Measurements from ENCODE around the gene COL4A3.

Gene COL4A3

GRCh38 chr2:227301523-227301922 is 137.1 kb downstream of the COL4A3 start:
- no peaks in the 10 kb centered on the region for H3K4me1 ChIP-seq (ENCODE audit: control insufficient read depth in 1 of 2, insufficient read depth in 2 of 2, low read length in 2 of 2)
- no peaks in the 10 kb centered on the region for H3K9me3 ChIP-seq (ENCODE audit: control insufficient read depth in 1 of 2, low read length in 2 of 2)
- H3K36me3 ChIP-seq (ENCODE audit: control insufficient read depth in 1 of 2, insufficient read depth in 2 of 2, low read length in 2 of 2), result no peaks in the 10 kb centered on the region
- no peak overlapping the region for H3K27ac ChIP-seq (ENCODE audit: low read length)
- no peak overlapping the region for H3K4me3 ChIP-seq (ENCODE audit: low read depth in 1 of 2, low read length in 2 of 2)
- H3K27me3 ChIP-seq (ENCODE audit: low read depth, low read length), result no peaks in the 10 kb centered on the region

GRCh38 chr2:227308784-227309183 is 144.4 kb downstream of the COL4A3 start:
- H3K36me3 ChIP-seq (ENCODE audit: control insufficient read depth in 1 of 2, insufficient read depth in 2 of 2, low read length in 2 of 2), result no peaks in the 10 kb centered on the region
- H3K9me3 ChIP-seq (ENCODE audit: control insufficient read depth in 1 of 2, low read length in 2 of 2), result no peaks in the 10 kb centered on the region
- no peak overlapping the region for H3K27ac ChIP-seq (ENCODE audit: low read length)
- no peaks in the 10 kb centered on the region for H3K27me3 ChIP-seq (ENCODE audit: low read depth, low read length)
- H3K4me1 ChIP-seq (ENCODE audit: control insufficient read depth in 1 of 2, insufficient read depth in 2 of 2, low read length in 2 of 2), result no peaks in the 10 kb centered on the region
- H3K4me3 ChIP-seq (ENCODE audit: low read depth in 1 of 2, low read length in 2 of 2), result no peak overlapping the region

- no peaks in the 10 kb centered on the region for H3K27me3 ChIP-seq (ENCODE audit: low read depth, low read length)
- H3K27ac ChIP-seq (ENCODE audit: low read length), result no peak overlapping the region
- no peaks in the 10 kb centered on the region for H3K4me1 ChIP-seq (ENCODE audit: control insufficient read depth in 1 of 2, insufficient read depth in 2 of 2, low read length in 2 of 2)
- H3K9me3 ChIP-seq (ENCODE audit: control insufficient read depth in 1 of 2, low read length in 2 of 2), result no peaks in the 10 kb centered on the region
- no peaks in the 10 kb centered on the region for H3K36me3 ChIP-seq (ENCODE audit: control insufficient read depth in 1 of 2, insufficient read depth in 2 of 2, low read length in 2 of 2)
- H3K4me3 ChIP-seq (ENCODE audit: low read depth in 1 of 2, low read length in 2 of 2), result no peak overlapping the region
These were observed 146.3 kb downstream of the COL4A3 start for GRCh38 chr2:227310756-227311110.

- Histone ChIP-seq H3K4me1 (ENCODE audit: control insufficient read depth in 1 of 2, insufficient read depth in 2 of 2, low read length in 2 of 2) (no peaks in the 10 kb centered on the region), H3K4me3 (ENCODE audit: low read depth in 1 of 2, low read length in 2 of 2) (no peak overlapping the region), H3K27ac (ENCODE audit: low read length) (no peak overlapping the region), H3K27me3 (ENCODE audit: low read depth, low read length) (no peaks in the 10 kb centered on the region), H3K36me3 (ENCODE audit: control insufficient read depth in 1 of 2, insufficient read depth in 2 of 2, low read length in 2 of 2) (no peaks in the 10 kb centered on the region), H3K9me3 (ENCODE audit: control insufficient read depth in 1 of 2, low read length in 2 of 2) (no peaks in the 10 kb centered on the region)
These were observed 147.6 kb downstream of the COL4A3 start for GRCh38 chr2:227311861-227312506.

- Histone ChIP-seq H3K27ac (ENCODE audit: low read length) (no peak overlapping the region), H3K36me3 (ENCODE audit: control insufficient read depth in 1 of 2, insufficient read depth in 2 of 2, low read length in 2 of 2) (no peaks in the 10 kb centered on the region), H3K27me3 (ENCODE audit: low read depth, low read length) (no peaks in the 10 kb centered on the region), H3K9me3 (ENCODE audit: control insufficient read depth in 1 of 2, low read length in 2 of 2) (no peaks in the 10 kb centered on the region), H3K4me3 (ENCODE audit: low read depth in 1 of 2, low read length in 2 of 2) (no peak overlapping the region), H3K4me1 (ENCODE audit: control insufficient read depth in 1 of 2, insufficient read depth in 2 of 2, low read length in 2 of 2) (no peaks in the 10 kb centered on the region)
These were observed 148.2 kb downstream of the COL4A3 start for GRCh38 chr2:227312579-227312978.

- no peaks in the 10 kb centered on the region for H3K9me3 ChIP-seq (ENCODE audit: control insufficient read depth in 1 of 2, low read length in 2 of 2)
- no peaks in the 10 kb centered on the region for H3K36me3 ChIP-seq (ENCODE audit: control insufficient read depth in 1 of 2, insufficient read depth in 2 of 2, low read length in 2 of 2)
- no peaks in the 10 kb centered on the region for H3K4me1 ChIP-seq (ENCODE audit: control insufficient read depth in 1 of 2, insufficient read depth in 2 of 2, low read length in 2 of 2)
- H3K27ac ChIP-seq (ENCODE audit: low read length), result no peak overlapping the region
- no peaks in the 10 kb centered on the region for H3K27me3 ChIP-seq (ENCODE audit: low read depth, low read length)
- no peak overlapping the region for H3K4me3 ChIP-seq (ENCODE audit: low read depth in 1 of 2, low read length in 2 of 2)
These were observed 148.9 kb downstream of the COL4A3 start for GRCh38 chr2:227313310-227313709.

GRCh38 chr2:227317834-227318233 is 153.4 kb downstream of the COL4A3 start:
- Histone ChIP-seq H3K4me3 (ENCODE audit: low read depth in 1 of 2, low read length in 2 of 2) (no peak overlapping the region), H3K4me1 (ENCODE audit: control insufficient read depth in 1 of 2, insufficient read depth in 2 of 2, low read length in 2 of 2) (no peaks in the 10 kb centered on the region), H3K27ac (ENCODE audit: low read length) (no peak overlapping the region), H3K36me3 (ENCODE audit: control insufficient read depth in 1 of 2, insufficient read depth in 2 of 2, low read length in 2 of 2) (no peaks in the 10 kb centered on the region), H3K9me3 (ENCODE audit: control insufficient read depth in 1 of 2, low read length in 2 of 2) (no peaks in the 10 kb centered on the region), H3K27me3 (ENCODE audit: low read depth, low read length) (no peaks in the 10 kb centered on the region)

- Histone ChIP-seq H3K27ac (ENCODE audit: low read length) (no peak overlapping the region), H3K36me3 (ENCODE audit: control insufficient read depth in 1 of 2, insufficient read depth in 2 of 2, low read length in 2 of 2) (no peaks in the 10 kb centered on the region), H3K4me1 (ENCODE audit: control insufficient read depth in 1 of 2, insufficient read depth in 2 of 2, low read length in 2 of 2) (peaks cover 0 to 5% of the 10 kb centered on the region in 2 donors), H3K9me3 (ENCODE audit: control insufficient read depth in 1 of 2, low read length in 2 of 2) (no peaks in the 10 kb centered on the region), H3K4me3 (ENCODE audit: low read depth in 1 of 2, low read length in 2 of 2) (no peak overlapping the region), H3K27me3 (ENCODE audit: low read depth, low read length) (no peaks in the 10 kb centered on the region)
These were observed 156.1 kb downstream of the COL4A3 start for GRCh38 chr2:227320305-227321094.

- H3K27me3 ChIP-seq (ENCODE audit: low read depth, low read length), result no peaks in the 10 kb centered on the region
- peaks cover 2 to 18% of the 10 kb centered on the region in 2 donors for H3K4me1 ChIP-seq (ENCODE audit: control insufficient read depth in 1 of 2, insufficient read depth in 2 of 2, low read length in 2 of 2)
- no peak overlapping the region for H3K4me3 ChIP-seq (ENCODE audit: low read depth in 1 of 2, low read length in 2 of 2)
- no peak overlapping the region for H3K27ac ChIP-seq (ENCODE audit: low read length)
- no peaks in the 10 kb centered on the region for H3K36me3 ChIP-seq (ENCODE audit: control insufficient read depth in 1 of 2, insufficient read depth in 2 of 2, low read length in 2 of 2)
- H3K9me3 ChIP-seq (ENCODE audit: control insufficient read depth in 1 of 2, low read length in 2 of 2), result no peaks in the 10 kb centered on the region
These were observed 158.2 kb downstream of the COL4A3 start for GRCh38 chr2:227322530-227323205.

GRCh38 chr2:227323818-227324217 is 159.4 kb downstream of the COL4A3 start:
- no peaks in the 10 kb centered on the region for H3K36me3 ChIP-seq (ENCODE audit: control insufficient read depth in 1 of 2, insufficient read depth in 2 of 2, low read length in 2 of 2)
- no peak overlapping the region for H3K27ac ChIP-seq (ENCODE audit: low read length)
- H3K4me1 ChIP-seq (ENCODE audit: control insufficient read depth in 1 of 2, insufficient read depth in 2 of 2, low read length in 2 of 2), result peaks cover 3 to 18% of the 10 kb centered on the region in 2 donors
- no peaks in the 10 kb centered on the region for H3K27me3 ChIP-seq (ENCODE audit: low read depth, low read length)
- H3K9me3 ChIP-seq (ENCODE audit: control insufficient read depth in 1 of 2, low read length in 2 of 2), result no peaks in the 10 kb centered on the region
- peak overlapping the region in 1 of 2 donors; percentile 95 for H3K4me3 ChIP-seq (ENCODE audit: low read depth in 1 of 2, low read length in 2 of 2)

- Histone ChIP-seq H3K4me1 (ENCODE audit: control insufficient read depth in 1 of 2, insufficient read depth in 2 of 2, low read length in 2 of 2) (peaks cover 3 to 18% of the 10 kb centered on the region in 2 donors), H3K9me3 (ENCODE audit: control insufficient read depth in 1 of 2, low read length in 2 of 2) (no peaks in the 10 kb centered on the region), H3K4me3 (ENCODE audit: low read depth in 1 of 2, low read length in 2 of 2) (peak overlapping the region; percentile 91 to 95), H3K36me3 (ENCODE audit: control insufficient read depth in 1 of 2, insufficient read depth in 2 of 2, low read length in 2 of 2) (no peaks in the 10 kb centered on the region), H3K27ac (ENCODE audit: low read length) (peak overlapping the region; percentile 86), H3K27me3 (ENCODE audit: low read depth, low read length) (no peaks in the 10 kb centered on the region)
These were observed 160.2 kb downstream of the COL4A3 start for GRCh38 chr2:227324642-227324994.
